H1 (cell line): ENCODE data around the gene RPS5. TPM values are rescaled to one million over a fixed set of nuclear protein-coding genes. Genes with fewer than 3 reads are reported as not detected.

ENCODE experiments used
- CTCF ChIA-PET: fragments of 300-600 bp; sonication (Branson Sonifier 250); formaldehyde crosslinking; loops from one replicate; lab custom pipeline; 2021; ENCODE audit not compliant: partially characterized antibody; lab: Charles Lee
- POLR2A ChIA-PET: fragments of 300-600 bp; sonication (Branson Sonifier 250); formaldehyde crosslinking; loops from one replicate; lab custom pipeline; 2021; ENCODE audit warnings: inconsistent platforms; ENCODE audit not compliant: partially characterized antibody; lab: Charles Lee
- DNase-seq, 2 experiments: peaks; one replicate each; pipeline versions ENCODE4 v3.0.0 to v3.0.0-alpha.2; 2010 to 2022; ENCODE audit warnings: low spot score in 2 of 2, low read depth in 1 of 2, mixed read lengths in 1 of 2
- FAIRE-seq: peaks from 2 replicates; lab custom pipeline; 2011; peaks lifted over from hg19 to GRCh38; lab: Jason Lieb, UNC
- H2AFZ ChIP-seq: 2 replicates; pipeline ENCODE4 v1.8.1; 2012; ENCODE audit warnings: low read length, inconsistent platforms
- H2AK5ac ChIP-seq: 2 replicates; pipeline ENCODE4 v1.6.1; 2013; ENCODE audit warnings: low read depth, low read length
- H2BK120ac ChIP-seq: replicated peaks from 2 replicates; pipeline ENCODE3; 2013; ENCODE audit warnings: low read depth, low read length, inconsistent platforms
- H2BK12ac ChIP-seq: 2 replicates; pipeline ENCODE4 v1.6.1; 2013; ENCODE audit warnings: low read depth, low read length
- H2BK15ac ChIP-seq: 2 replicates; pipeline ENCODE4 v1.6.1; 2013; ENCODE audit warnings: low read length
- H2BK20ac ChIP-seq: 2 replicates; pipeline ENCODE4 v1.6.1; 2013; ENCODE audit warnings: low read length
- H2BK5ac ChIP-seq: 2 replicates; pipeline ENCODE4 v1.6.1; 2013; ENCODE audit warnings: low read depth, low read length
- H3K14ac ChIP-seq: 2 replicates; pipeline ENCODE4 v1.6.1; 2013; ENCODE audit warnings: inconsistent platforms; ENCODE audit not compliant: insufficient read length
- H3K18ac ChIP-seq: 2 replicates; pipeline ENCODE4 v1.6.1; 2013; ENCODE audit warnings: low read length; ENCODE audit errors: extremely low read depth
- H3K23ac ChIP-seq: 2 replicates; pipeline ENCODE4 v1.6.1; 2013; ENCODE audit warnings: inconsistent platforms; ENCODE audit not compliant: insufficient read length
- H3K23me2 ChIP-seq: 2 replicates; pipeline ENCODE4 v1.6.1; 2013; ENCODE audit warnings: low read depth, low read length
- H3K27ac ChIP-seq: 2 replicates; pipeline ENCODE4 v1.6.1; 2011; ENCODE audit warnings: low read depth, low read length, inconsistent platforms
- H3K27me3 ChIP-seq, 4 experiments: replicated peaks in 1 of 4; 1 replicate in 1 of 4; 2 replicates in 3 of 4; pipeline versions ENCODE4 v1.6.1 to v1.8.1; 2011 to 2013; ENCODE audit warnings: low read length in 3 of 4, mild to moderate bottlenecking in 3 of 4, inconsistent platforms in 2 of 4, mixed read lengths in 2 of 4, moderate library complexity in 1 of 4; ENCODE audit not compliant: control insufficient read depth in 3 of 4, insufficient read depth in 3 of 4; ENCODE audit errors: extremely low read depth in 1 of 4
- H3K36me3 ChIP-seq, 4 experiments: 2 replicates each; pipeline versions ENCODE4 v1.6.1 to v1.8.1; 2011 to 2013; ENCODE audit warnings: mild to moderate bottlenecking in 4 of 4, low read length in 3 of 4, moderate library complexity in 2 of 4, control low read depth in 1 of 4, inconsistent platforms in 1 of 4; ENCODE audit not compliant: insufficient read depth in 4 of 4, control insufficient read depth in 2 of 4
- H3K4ac ChIP-seq: replicated peaks from 2 replicates; pipeline ENCODE3; 2013; ENCODE audit warnings: low read length, low read depth, mixed read lengths, inconsistent platforms; ENCODE audit not compliant: insufficient read length
- H3K4me1 ChIP-seq, 4 experiments: replicated peaks in 1 of 4; 1 replicate in 1 of 4; 2 replicates in 3 of 4; pipeline versions ENCODE4 v1.6.1 to v1.8.1; 2011 to 2013; ENCODE audit warnings: low read length in 3 of 4, inconsistent platforms in 2 of 4, mixed read lengths in 1 of 4; ENCODE audit not compliant: insufficient read depth in 4 of 4, control insufficient read depth in 3 of 4
- H3K4me2 ChIP-seq, 2 experiments: 2 replicates each; pipeline versions ENCODE4 v1.6.1 to v1.8.1; 2011 to 2013; ENCODE audit warnings: low read depth in 2 of 2, low read length in 2 of 2, control low read depth in 1 of 2, inconsistent platforms in 1 of 2, mild to moderate bottlenecking in 1 of 2; ENCODE audit not compliant: insufficient read depth in 1 of 2
- H3K4me3 ChIP-seq, 4 experiments: fragments of 200-600, 300-600 bp in 1 of 4; sonication (generic), shearing (Covaris generic), sonication (Bioruptor Twin) in 1 of 4; 2 replicates each; pipeline versions ENCODE4 v1.5.1 to v1.8.1; 2011 to 2016; ENCODE audit warnings: low read length in 4 of 4, low read depth in 3 of 4, control low read depth in 2 of 4, inconsistent platforms in 2 of 4, mild to moderate bottlenecking in 2 of 4, mixed read lengths in 1 of 4, moderate library complexity in 1 of 4; ENCODE audit not compliant: insufficient read depth in 2 of 4; ENCODE audit errors: extremely low read depth in 1 of 4
- H3K56ac ChIP-seq: replicated peaks from 2 replicates; pipeline ENCODE3; 2013; ENCODE audit warnings: low read depth, mild to moderate bottlenecking, mixed read lengths, low read length, inconsistent platforms; ENCODE audit not compliant: insufficient read length
- H3K79me1 ChIP-seq: 2 replicates; pipeline ENCODE4 v1.6.1; 2013; ENCODE audit warnings: low read depth, low read length, control low read depth
- H3K79me2 ChIP-seq, 2 experiments: 2 replicates each; pipeline versions ENCODE4 v1.6.1 to v1.8.1; 2012 to 2013; ENCODE audit warnings: low read length in 2 of 2, mild to moderate bottlenecking in 2 of 2, inconsistent platforms in 1 of 2; ENCODE audit not compliant: insufficient read depth in 2 of 2, control insufficient read depth in 1 of 2
- H3K9ac ChIP-seq, 4 experiments: replicated peaks in 1 of 4; 1 replicate in 1 of 4; 2 replicates in 3 of 4; pipeline versions ENCODE4 v1.6.1 to v1.8.1; 2011 to 2013; ENCODE audit warnings: low read depth in 3 of 4, low read length in 3 of 4, control low read depth in 2 of 4, mild to moderate bottlenecking in 2 of 4, moderate library complexity in 2 of 4, inconsistent platforms in 1 of 4; ENCODE audit errors: extremely low read depth in 1 of 4
- H3K9me3 ChIP-seq, 2 experiments: 2 replicates each; pipeline versions ENCODE4 v1.6.1 to v1.8.1; 2012 to 2013; ENCODE audit warnings: mild to moderate bottlenecking in 2 of 2, moderate library complexity in 2 of 2, control low read depth in 1 of 2, inconsistent platforms in 1 of 2, low read depth in 1 of 2, low read length in 1 of 2, mixed read lengths in 1 of 2; ENCODE audit not compliant: insufficient read depth in 2 of 2
- H4K20me1 ChIP-seq, 2 experiments: replicated peaks in 1 of 2; 2 replicates each; pipeline versions ENCODE3 to v1.8.1; 2011 to 2013; ENCODE audit warnings: inconsistent platforms in 2 of 2, low read length in 2 of 2, mild to moderate bottlenecking in 1 of 2; ENCODE audit not compliant: insufficient read depth in 2 of 2, control insufficient read depth in 1 of 2
- H4K5ac ChIP-seq: 2 replicates; pipeline ENCODE4 v1.6.1; 2013; ENCODE audit warnings: low read length, low read depth, mixed read lengths, inconsistent platforms; ENCODE audit not compliant: insufficient read length
- H4K8ac ChIP-seq: 2 replicates; pipeline ENCODE4 v1.8.0; 2013; ENCODE audit warnings: mild to moderate bottlenecking, moderate library complexity, low read length, inconsistent platforms; ENCODE audit not compliant: insufficient read depth; ENCODE audit errors: extremely low read depth
- H4K91ac ChIP-seq: replicated peaks from 2 replicates; pipeline ENCODE3; 2013; ENCODE audit warnings: low read length, mixed read lengths, inconsistent platforms; ENCODE audit not compliant: insufficient read length
- whole genome bisulfite sequencing, 2 experiments: shearing (Covaris generic) in 1 of 2; methylation state at CpG; one replicate each; pipeline versions ENCODE4 v1.1.6 to v1.1.7; 2013 to 2015; ENCODE audit warnings: low lambda C conversion rate in 2 of 2, mixed read lengths in 2 of 2, inconsistent platforms in 1 of 2, low coverage in 1 of 2, missing lambda C conversion rate in 1 of 2; ENCODE audit not compliant: insufficient replicate concordance in 2 of 2, insufficient coverage in 1 of 2, insufficient read length in 1 of 2; ENCODE audit errors: extremely low coverage in 1 of 2, missing lambda C conversion rate in 1 of 2; 5-methylcytosine and 5-hydroxymethylcytosine counted together
- polyA plus RNA-seq, 7 experiments: library from polyadenylated mRNA; depleted of rRNA in 3 of 7; stranded (reverse) in 5 of 7; unstranded in 2 of 7; fragments of >200 nt in 5 of 7; fragments of 200-250 nt in 2 of 7; gene quantifications; 1 replicate in 5 of 7; 2 replicates in 1 of 7; 4 replicates in 1 of 7; pipeline versions ENCODE4 v1.2.1 to v1.2.3, GENCODE V29; 2011 to 2013; ENCODE audit warnings: missing spikeins in 2 of 7, mixed read lengths in 2 of 7
- total RNA-seq: library from RNA; stranded (reverse); fragmentation: NEBNext Ultra II Directional; extraction: Animal tissue kit (Norgen Biotek cat#: 25700); gene quantifications from 2 replicates; pipeline ENCODE4 v1.2.1, GENCODE V29; 2021

The RPS5 gene
- total and polyA plus RNA-seq, 2 of the 8 experiments (the other 6 are each of a cell fraction or from before 2014, with no cell fraction given): 1,557 to 5,731 TPM

GRCh38 chr19:58349590-58349989 lies 37.5 kb upstream of the RPS5 start:
- Histone ChIP-seq H3K9me3 (no peaks in the 10 kb centered on the region), H3K36me3 (no peaks in the 10 kb centered on the region), H3K9ac (no peak overlapping the region), H4K20me1 (peaks cover 0 to 3% of the 10 kb centered on the region in 2 experiments), H2BK5ac (no peak overlapping the region), H3K27me3 (0 out of 7 replicates have a peak, but pooled peaks cover 0 to 3% (median 0%) of the 10 kb centered on the region in 4 experiments), H3K56ac (no peak overlapping the region), H3K4me1 (no peaks in the 10 kb centered on the region; a peak in 1 of 7 replicates), H3K14ac (no peak overlapping the region), H2AFZ (no peak overlapping the region), H4K91ac (no peak overlapping the region), H3K79me2 (no peaks in the 10 kb centered on the region), H2BK120ac (no peak overlapping the region), H2BK20ac (no peak overlapping the region), H4K5ac (no peak overlapping the region), H2AK5ac (no peak overlapping the region), H3K23me2 (peaks cover 9% of the 10 kb centered on the region), H2BK15ac (no peak overlapping the region), H3K79me1 (no peaks in the 10 kb centered on the region), H2BK12ac (no peak overlapping the region), H3K4me3 (no peak overlapping the region), H3K23ac (no peak overlapping the region), H3K27ac (no peak overlapping the region), H3K18ac (no peak overlapping the region), H3K4me2 (no peak overlapping the region), H4K8ac (no peak overlapping the region), H3K4ac (no peak overlapping the region)
- FAIRE-seq: no peak
- POLR2A ChIA-PET: interaction anchor here (1.1 to 11.4 kb wide), 2 partner anchors 13 to 117 kb away, joined by 3 to 102 read pairs; partner anchors contain the start of gene ZNF497
- 88% methylated on average over 8 of the region's 8 CpGs; no CpG with 5 or more reads in 1 of the 2 experiments for WGBS, 2 experiments
- DNase-seq: no peak
- CTCF ChIA-PET: interaction anchor here (1.0 to 1.7 kb wide), 2 partner anchors 10 to 13 kb away, joined by 3 to 4 read pairs; partner anchors contain the start of gene ZNF497
